ENCODE data around the gene OR2B2.
A peak's percentile ranks its signal among the peaks of the same experiment; 100 is the strongest.

Gene OR2B2

DNA sequence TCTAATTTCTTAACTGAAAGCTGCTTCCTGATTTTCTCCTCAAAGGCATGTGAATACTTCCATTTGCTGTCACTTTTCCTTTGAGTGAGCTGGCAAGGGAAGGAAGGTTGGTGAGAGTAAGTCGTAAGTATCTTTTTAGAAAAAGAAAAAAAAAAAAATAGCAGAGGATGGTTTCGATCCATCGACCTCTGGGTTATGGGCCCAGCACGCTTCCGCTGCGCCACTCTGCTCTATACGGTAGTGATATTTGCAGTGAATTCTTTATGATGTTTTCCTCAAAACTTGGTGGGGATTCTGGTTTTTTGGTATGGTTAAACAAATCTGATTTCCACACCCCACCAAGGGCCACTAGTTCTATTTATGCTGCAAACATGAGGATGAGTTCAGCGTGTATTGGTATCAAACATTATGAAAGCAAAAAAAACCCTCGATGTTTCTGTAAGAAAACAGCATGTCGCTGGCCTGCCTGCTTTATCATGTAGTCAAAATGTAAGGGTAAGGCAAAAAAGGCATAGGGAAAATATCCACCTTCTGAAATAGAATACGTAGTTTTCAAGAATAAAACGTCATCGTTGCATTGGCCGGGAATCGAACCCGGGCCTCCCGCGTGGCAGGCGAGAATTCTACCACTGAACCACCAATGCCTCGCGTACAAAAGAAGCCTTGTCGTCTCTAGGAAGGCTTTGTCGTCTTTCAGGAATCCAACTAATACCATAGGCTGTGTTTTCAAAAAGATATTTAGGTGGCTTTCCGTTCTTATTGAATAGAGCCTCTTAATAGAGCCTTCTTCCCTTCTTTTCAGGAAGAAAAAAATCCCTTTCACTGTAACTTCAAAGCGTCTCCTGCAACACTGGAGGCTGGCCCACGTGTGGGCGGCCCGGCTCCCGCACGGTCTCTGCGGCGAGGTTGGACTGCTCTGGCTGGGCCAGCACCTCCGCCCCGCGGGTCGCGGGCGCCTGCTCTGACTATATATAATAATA, 9.6 kb downstream of the OR2B2 start (continued):
- TF ChIP-seq ZNF692 (tag by site-specific recombination; IDR thresholded peaks at IDR 0.05) = peak; percentile 49
- 0 out of 2 replicates have a peak, but pooled peaks have one; percentile 48 for TF ChIP-seq ZNF2 (tag by site-specific recombination; IDR thresholded peaks at IDR 0.05)
- TF ChIP-seq ZNF26 (tag by site-specific recombination; IDR thresholded peaks at IDR 0.05) = no peak
- TF ChIP-seq PRDM10 (tag by site-specific recombination; IDR thresholded peaks at IDR 0.05) = peak; percentile 53; the same call in 1 of the 2 replicates
- TF ChIP-seq ZNF354C (tag by site-specific recombination; IDR thresholded peaks at IDR 0.05; ENCODE audit: borderline replicate concordance, low read depth) = no peak
- TF ChIP-seq KLF10 (tag by site-specific recombination; IDR thresholded peaks at IDR 0.05) = peak; percentile 40
- peak; percentile 60; the same call in 1 of the 2 replicates for TF ChIP-seq EGR2 (tag by site-specific recombination; IDR thresholded peaks at IDR 0.05; ENCODE audit: low read depth)
- TF ChIP-seq GLIS2 (tag by site-specific recombination; IDR thresholded peaks at IDR 0.05) = peak; percentile 49; the same call in 1 of the 2 replicates
- peak; percentile 47; the same call in 1 of the 2 replicates for TF ChIP-seq ZNF24 (tag by site-specific recombination; IDR thresholded peaks at IDR 0.05)
- no peak for TF ChIP-seq MYNN (tag by site-specific recombination; IDR thresholded peaks at IDR 0.05; ENCODE audit: borderline replicate concordance)
- no peak for TF ChIP-seq ZNF423 (tag by site-specific recombination; IDR thresholded peaks at IDR 0.05)
- peak; percentile 63; the same call in 1 of the 2 replicates for TF ChIP-seq ZNF394 (tag by site-specific recombination; IDR thresholded peaks at IDR 0.05; ENCODE audit: borderline replicate concordance)
- no peak for TF ChIP-seq ZNF76 (tag by site-specific recombination; IDR thresholded peaks at IDR 0.05; ENCODE audit: borderline replicate concordance, low read depth)
- TF ChIP-seq WT1 (tag by site-specific recombination; IDR thresholded peaks at IDR 0.05) = peak; percentile 25; the same call in 1 of the 2 replicates
- peak; percentile 15; the same call in 1 of the 2 replicates for TF ChIP-seq ZNF513 (tag by site-specific recombination; IDR thresholded peaks at IDR 0.05)
- no peak for TF ChIP-seq SP2 (tag by site-specific recombination; IDR thresholded peaks at IDR 0.05)
- TF ChIP-seq, protein P1, sequence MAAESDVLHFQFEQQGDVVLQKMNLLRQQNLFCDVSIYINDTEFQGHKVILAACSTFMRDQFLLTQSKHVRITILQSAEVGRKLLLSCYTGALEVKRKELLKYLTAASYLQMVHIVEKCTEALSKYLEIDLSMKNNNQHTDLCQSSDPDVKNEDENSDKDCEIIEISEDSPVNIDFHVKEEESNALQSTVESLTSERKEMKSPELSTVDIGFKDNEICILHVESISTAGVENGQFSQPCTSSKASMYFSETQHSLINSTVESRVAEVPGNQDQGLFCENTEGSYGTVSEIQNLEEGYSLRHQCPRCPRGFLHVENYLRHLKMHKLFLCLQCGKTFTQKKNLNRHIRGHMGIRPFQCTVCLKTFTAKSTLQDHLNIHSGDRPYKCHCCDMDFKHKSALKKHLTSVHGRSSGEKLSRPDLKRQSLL (tag by site-specific recombination; IDR thresholded peaks at IDR 0.05) = no peak
- no peak for TF ChIP-seq ZNF174 (tag by site-specific recombination; IDR thresholded peaks at IDR 0.05)
- TF ChIP-seq YY1 (tag by site-specific recombination; IDR thresholded peaks at IDR 0.05) = peak; percentile 25; the same call in 1 of the 2 replicates
- peak; percentile 78 for TF ChIP-seq ZNF600 (tag by site-specific recombination; IDR thresholded peaks at IDR 0.05)
- 0 out of 2 replicates have a peak, but pooled peaks have one; percentile 2 for TF ChIP-seq SP3 (tag by site-specific recombination; IDR thresholded peaks at IDR 0.05)
- TF ChIP-seq ZNF529 (tag by site-specific recombination; IDR thresholded peaks at IDR 0.05; ENCODE audit: insufficient replicate concordance) = no peak
- TF ChIP-seq ZNF843 (tag by site-specific recombination; IDR thresholded peaks at IDR 0.05) = peak; percentile 45; the same call in 1 of the 2 replicates
- TF ChIP-seq ZNF16 (tag by site-specific recombination; IDR thresholded peaks at IDR 0.05; ENCODE audit: low read depth) = no peak
- TF ChIP-seq ZNF768 (tag by site-specific recombination; IDR thresholded peaks at IDR 0.05) = no peak
- TF ChIP-seq ZNF449 (tag by site-specific recombination; IDR thresholded peaks at IDR 0.05) = peak; percentile 13; the same call in 1 of the 2 replicates
- TF ChIP-seq REPIN1 (tag by site-specific recombination; IDR thresholded peaks at IDR 0.05; ENCODE audit: low read depth) = 0 out of 2 replicates have a peak, but pooled peaks have one; percentile 28

All from HEK293 (cell line).